ENCODE data around the gene FAM149B1.

- TF ChIP-seq CTCF (IDR thresholded peaks at IDR 0.05): no peak
- no peak for TF ChIP-seq POLR2A (IDR thresholded peaks at IDR 0.05)
Observed at GRCh38 chr10:73206385-73206784, 38.5 kb downstream of the FAM149B1 start.

Measured in testis (tissue), 2 donors.